ENCODE data around the gene TTC9.

The TTC9 gene

GRCh38 chr14:70718383-70719118 is 76.8 kb downstream of the TTC9 start:
- no peak for DNase-seq

GRCh38 chr14:70721542-70721941 is 79.8 kb downstream of the TTC9 start:
- DNase-seq: no peak

GRCh38 chr14:70722418-70722817 is 80.7 kb downstream of the TTC9 start:
- DNase-seq: no peak

DNA sequence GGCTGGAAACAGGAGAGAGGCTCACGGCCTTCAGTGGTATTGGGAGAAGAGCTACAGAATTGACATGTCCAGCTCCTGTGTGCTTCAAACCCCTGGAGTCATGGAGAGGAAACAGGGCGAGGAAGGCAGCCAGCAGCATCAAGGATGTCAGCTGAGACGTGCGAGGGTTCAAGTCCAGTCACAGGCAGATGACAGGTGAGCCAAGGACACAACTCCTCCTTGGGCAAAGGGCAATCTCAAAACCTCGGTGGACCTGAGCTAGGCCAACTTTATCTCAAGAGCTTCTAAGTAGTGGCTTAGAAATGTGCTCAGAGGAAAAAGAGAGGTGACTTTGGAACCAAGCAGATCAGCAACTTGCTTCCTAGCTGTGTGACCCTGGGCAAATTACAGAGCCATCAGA is 81.6 kb downstream of the TTC9 start:
- no peak for DNase-seq

DNA sequence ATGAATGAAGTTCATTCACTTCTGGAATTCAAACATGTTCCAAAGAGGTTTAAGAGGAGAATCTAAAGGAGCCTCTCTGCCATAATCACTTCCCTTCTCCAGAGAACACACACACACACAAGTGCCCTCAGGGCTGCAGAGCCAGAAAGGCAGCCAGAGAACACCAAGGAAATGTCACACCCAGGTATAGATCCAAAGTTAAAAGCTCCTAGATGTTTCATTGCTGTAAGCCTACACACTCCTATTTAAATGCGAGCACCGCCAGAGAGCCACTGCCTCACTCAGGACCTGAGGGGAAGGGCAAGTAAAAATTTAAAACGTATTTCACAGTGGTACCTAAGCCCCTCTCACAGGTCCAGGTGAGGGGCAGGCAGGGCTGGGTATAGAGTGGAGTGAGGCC is 82.4 kb downstream of the TTC9 start:
- no peak for DNase-seq

DNA sequence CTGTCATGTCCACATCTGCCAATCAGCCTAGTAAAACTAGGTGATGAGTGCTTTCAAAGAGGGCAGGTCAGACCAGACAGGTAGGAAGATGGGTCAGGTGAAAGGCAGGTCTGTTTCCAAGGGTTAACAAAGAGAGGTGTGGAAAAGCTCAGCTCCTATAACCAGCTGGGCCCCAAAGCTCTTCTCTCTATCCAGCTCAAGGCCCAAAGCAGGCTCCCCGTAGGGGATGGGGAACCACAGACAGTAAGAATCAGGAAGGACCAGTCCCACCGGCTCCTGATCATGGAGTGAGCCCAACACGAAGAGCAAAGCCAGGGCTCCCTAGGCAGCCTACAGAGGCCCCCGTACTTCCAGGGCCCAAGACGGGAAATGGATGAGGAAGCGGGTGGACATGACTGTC is 83.2 kb downstream of the TTC9 start:
- no peak for DNase-seq

Measured in NCI-H2107 (cell line).